GM10266 (cell line): ENCODE measurements around the gene POLR2H.

Experiments used
- DNase-seq: peaks from one replicate; pipeline ENCODE4 v3.0.0; 2012; ENCODE audit errors: extremely low spot score
- TF ChIP-seq, protein P1 (sequence below): IDR thresholded peaks from 2 replicates; pipeline ENCODE4 v1.5.1; 2012; ENCODE audit warnings: mild to moderate bottlenecking, low read depth; ENCODE audit not compliant: control insufficient read depth, insufficient read depth; ENCODE audit errors: missing control alignments

The POLR2H gene

DNA sequence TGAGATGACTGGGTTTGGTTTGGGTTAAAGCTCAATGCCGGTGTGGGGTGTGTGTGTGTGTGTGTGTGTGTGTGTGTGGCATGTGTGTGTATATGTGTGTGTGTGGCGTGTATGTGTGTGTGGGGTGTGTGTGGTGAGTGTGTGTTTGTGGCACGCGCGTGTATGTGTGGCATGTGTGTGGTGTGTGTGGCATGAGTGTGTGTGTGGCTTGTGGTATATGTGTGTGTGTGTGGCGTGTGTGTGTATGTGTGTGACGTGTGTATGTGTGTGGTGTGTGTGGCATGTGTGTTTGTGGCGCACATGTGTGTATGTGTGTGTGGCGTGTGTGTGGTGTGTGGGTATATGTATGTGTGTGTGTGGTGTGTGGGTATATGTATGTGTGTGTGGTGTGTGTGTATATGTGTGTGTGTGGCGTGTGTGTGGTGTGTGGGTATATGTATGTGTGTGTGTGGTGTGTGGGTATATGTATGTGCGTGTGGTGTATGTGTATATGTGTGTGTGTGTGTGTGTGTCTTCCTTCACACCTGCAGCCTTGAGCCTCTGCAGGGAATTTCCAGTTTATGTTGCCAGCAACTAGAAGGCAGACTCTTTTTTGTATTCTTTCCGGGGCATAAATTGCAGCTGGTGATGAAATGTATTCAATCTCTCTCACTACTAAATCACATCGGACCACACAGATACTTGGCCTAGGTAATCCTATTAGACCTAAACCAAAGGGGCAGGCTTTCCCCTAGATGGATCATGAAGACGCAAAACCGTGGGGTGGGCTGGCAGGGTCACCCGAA lies 53.1 kb downstream of the POLR2H start:
- TF ChIP-seq, protein P1, sequence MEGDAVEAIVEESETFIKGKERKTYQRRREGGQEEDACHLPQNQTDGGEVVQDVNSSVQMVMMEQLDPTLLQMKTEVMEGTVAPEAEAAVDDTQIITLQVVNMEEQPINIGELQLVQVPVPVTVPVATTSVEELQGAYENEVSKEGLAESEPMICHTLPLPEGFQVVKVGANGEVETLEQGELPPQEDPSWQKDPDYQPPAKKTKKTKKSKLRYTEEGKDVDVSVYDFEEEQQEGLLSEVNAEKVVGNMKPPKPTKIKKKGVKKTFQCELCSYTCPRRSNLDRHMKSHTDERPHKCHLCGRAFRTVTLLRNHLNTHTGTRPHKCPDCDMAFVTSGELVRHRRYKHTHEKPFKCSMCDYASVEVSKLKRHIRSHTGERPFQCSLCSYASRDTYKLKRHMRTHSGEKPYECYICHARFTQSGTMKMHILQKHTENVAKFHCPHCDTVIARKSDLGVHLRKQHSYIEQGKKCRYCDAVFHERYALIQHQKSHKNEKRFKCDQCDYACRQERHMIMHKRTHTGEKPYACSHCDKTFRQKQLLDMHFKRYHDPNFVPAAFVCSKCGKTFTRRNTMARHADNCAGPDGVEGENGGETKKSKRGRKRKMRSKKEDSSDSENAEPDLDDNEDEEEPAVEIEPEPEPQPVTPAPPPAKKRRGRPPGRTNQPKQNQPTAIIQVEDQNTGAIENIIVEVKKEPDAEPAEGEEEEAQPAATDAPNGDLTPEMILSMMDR, result no peak
- DNase-seq, result no peak

GRCh38 chr3:184415203-184415490 lies 53.6 kb downstream of the POLR2H start:
- TF ChIP-seq, protein P1, result no peak
- no peak for DNase-seq

DNA sequence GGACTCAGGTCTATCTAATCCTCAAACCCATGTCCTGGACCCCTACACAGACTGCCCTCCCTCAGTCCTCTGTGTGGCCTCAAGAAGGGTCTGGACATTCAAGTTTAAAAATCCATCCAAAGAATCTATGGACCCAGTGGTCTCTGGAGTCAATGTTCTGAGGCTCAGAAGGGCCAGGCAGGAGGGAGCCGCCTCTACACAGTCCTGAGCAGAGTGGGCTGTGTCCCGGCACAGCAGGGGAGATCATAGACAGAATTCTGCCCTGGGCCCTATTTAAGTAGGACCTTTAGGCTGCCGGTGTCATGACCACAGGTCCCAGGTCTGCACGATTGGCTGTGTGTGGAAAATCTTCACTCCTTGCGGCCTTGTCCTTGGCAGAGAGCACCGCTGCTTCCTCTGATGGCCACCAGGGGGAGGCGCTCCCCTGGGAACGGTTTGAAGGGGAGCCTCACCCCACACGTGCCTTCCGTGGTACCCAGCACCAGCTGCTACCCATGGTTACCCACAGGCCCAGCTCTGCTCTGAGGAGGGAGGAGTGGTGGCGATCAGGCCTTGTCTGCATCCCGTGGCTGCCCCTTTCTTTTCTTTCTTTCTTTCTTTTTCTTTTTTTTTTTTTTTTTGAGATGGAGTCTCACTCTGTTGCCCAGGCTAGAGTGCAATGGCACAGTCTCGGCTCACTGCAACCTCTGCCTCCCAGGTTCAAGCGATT lies 56.3 kb downstream of the POLR2H start:
- DNase-seq, result peak; percentile 83
- TF ChIP-seq, protein P1, result peak; percentile 93
